Measurements from ENCODE around the gene RFX1.

Gene RFX1

DNA sequence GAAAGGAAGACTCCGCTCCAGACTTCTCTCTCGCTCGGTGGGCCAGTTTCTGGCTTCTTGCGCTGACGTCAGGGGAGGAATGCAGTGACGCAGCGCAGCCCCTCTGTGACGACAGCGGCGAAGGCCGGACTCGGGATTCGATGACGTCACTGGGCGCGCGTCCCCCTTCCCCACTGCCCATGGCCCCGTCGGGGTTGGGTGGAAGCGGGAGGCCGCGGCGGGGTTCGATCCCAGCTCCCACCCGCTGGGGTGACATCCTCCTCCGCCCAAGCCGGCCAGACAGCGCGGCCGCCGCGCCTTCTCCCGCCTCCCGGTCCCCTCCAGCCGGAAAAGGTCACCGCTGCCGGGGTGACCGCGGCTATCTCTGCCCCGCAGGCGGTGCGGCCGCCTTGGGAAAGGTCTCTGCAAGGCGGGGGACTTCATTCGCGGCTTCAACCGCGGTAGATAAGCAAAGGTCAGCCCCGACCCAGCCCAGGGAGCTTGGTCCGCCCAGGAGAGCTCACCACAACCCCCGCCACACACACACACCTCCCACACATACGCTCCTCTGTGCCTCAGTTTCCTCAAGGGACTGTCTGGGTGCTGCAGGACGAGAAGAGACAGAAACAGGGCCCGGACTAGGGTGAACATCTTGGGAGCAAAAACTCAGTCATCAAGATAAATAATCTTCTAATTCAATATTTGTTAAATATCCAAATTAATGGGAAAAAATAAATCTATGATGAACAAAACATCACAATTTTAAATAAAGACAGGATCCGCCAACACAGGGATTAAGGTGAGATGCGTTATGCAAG lies 844 bp upstream of the RFX1 start:
- Histone ChIP-seq H3K9me2 (replicated peaks; ENCODE audit: insufficient read depth, low read length) (no peaks in the 10 kb centered on the region), H3K79me2 (ENCODE audit: low read length) (peaks cover 19% of the 10 kb centered on the region; the same call in 1 of the 2 replicates), H3K9ac (ENCODE audit: low read length) (peak overlapping the region; percentile 96), H3K27ac (ENCODE audit: low read length) (peak overlapping the region; percentile 89), H3K4me1 (ENCODE audit: low read length) (peaks cover 8% of the 10 kb centered on the region), H3K4me2 (ENCODE audit: low read depth, low read length) (peak overlapping the region; percentile 87), H3K4me3 (ENCODE audit: low read length) (peak overlapping the region; percentile 77), H3F3A (ENCODE audit: insufficient read depth, low read length) (peaks cover 9% of the 10 kb centered on the region; the same call in 1 of the 2 replicates), H3K36me3 (replicated peaks; ENCODE audit: insufficient read depth, low read length) (no peaks in the 10 kb centered on the region), H2AFZ (ENCODE audit: low read length) (peak overlapping the region; percentile 81), H4K20me1 (ENCODE audit: insufficient read depth, low read length) (no peaks in the 10 kb centered on the region), H3K27me3 (replicated peaks; ENCODE audit: insufficient read depth, low read length) (no peaks in the 10 kb centered on the region), H3K9me3 (replicated peaks; ENCODE audit: insufficient read depth, low read length) (no peaks in the 10 kb centered on the region)
- TF ChIP-seq EZH2 (optimal IDR thresholded peaks at IDR 0.05; ENCODE audit: low read depth, low read length) (no peak), EZH2phosphoT487 (IDR thresholded peaks at IDR 0.05; ENCODE audit: low read length) (no peak)
- TF ChIP-seq, protein P1, sequence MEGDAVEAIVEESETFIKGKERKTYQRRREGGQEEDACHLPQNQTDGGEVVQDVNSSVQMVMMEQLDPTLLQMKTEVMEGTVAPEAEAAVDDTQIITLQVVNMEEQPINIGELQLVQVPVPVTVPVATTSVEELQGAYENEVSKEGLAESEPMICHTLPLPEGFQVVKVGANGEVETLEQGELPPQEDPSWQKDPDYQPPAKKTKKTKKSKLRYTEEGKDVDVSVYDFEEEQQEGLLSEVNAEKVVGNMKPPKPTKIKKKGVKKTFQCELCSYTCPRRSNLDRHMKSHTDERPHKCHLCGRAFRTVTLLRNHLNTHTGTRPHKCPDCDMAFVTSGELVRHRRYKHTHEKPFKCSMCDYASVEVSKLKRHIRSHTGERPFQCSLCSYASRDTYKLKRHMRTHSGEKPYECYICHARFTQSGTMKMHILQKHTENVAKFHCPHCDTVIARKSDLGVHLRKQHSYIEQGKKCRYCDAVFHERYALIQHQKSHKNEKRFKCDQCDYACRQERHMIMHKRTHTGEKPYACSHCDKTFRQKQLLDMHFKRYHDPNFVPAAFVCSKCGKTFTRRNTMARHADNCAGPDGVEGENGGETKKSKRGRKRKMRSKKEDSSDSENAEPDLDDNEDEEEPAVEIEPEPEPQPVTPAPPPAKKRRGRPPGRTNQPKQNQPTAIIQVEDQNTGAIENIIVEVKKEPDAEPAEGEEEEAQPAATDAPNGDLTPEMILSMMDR (IDR thresholded peaks at IDR 0.05; ENCODE audit: low read length) = no peak
- DNase-seq = no peak

DNA sequence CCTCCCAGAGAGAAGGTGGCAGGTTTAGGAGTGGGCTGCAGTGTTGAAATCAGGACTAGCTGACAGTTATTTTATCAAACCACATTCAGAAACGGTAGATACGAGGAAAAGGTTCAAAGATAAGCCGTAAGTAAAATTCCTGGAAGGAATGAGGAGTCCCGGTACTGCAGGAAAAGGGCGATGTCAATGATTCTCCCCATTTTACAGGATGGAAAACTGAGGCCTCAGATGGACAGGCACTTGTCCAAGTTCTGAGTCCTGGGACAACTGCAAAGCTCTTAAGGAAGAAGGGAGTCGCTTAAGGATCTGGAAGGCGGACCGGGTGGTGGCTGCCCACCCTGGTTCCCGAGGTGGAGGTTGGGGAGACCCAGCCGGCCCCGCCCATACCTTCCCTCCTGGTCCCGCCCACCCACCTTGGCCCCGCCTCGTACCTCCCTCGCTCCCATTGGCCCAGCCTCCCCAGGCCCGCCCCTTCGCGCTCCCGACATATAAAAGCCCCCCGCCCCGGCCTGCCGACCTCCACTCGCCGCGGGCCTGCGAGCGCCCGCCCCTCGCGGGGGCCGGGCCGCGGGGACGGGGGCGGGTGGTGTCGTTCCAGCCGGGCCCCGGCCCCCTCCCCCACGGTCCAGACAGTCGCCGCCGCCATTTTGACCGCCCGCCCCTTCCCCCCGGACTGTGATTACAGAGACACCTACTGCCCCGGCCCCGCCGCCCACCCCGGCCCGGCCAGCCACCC lies 603 bp downstream of the RFX1 start:
- H3K27me3 ChIP-seq (replicated peaks; ENCODE audit: insufficient read depth, low read length) = no peaks in the 10 kb centered on the region
- peak overlapping the region; percentile 77 for H3K4me3 ChIP-seq (ENCODE audit: low read length)
- no peaks in the 10 kb centered on the region for H3K9me3 ChIP-seq (replicated peaks; ENCODE audit: insufficient read depth, low read length)
- DNase-seq = peak; percentile 85
- H3K4me2 ChIP-seq (ENCODE audit: low read depth, low read length) = peak overlapping the region; percentile 44
- peak overlapping the region; percentile 96 for H3K9ac ChIP-seq (ENCODE audit: low read length)
- TF ChIP-seq EZH2phosphoT487 (IDR thresholded peaks at IDR 0.05; ENCODE audit: low read length) (no peak), EZH2 (optimal IDR thresholded peaks at IDR 0.05; ENCODE audit: low read depth, low read length) (no peak)
- TF ChIP-seq, protein P1 (IDR thresholded peaks at IDR 0.05; ENCODE audit: low read length) = no peak
- peaks cover 9% of the 10 kb centered on the region; the same call in 1 of the 2 replicates for H3F3A ChIP-seq (ENCODE audit: insufficient read depth, low read length)
- H3K9me2 ChIP-seq (replicated peaks; ENCODE audit: insufficient read depth, low read length) = no peaks in the 10 kb centered on the region
- peak overlapping the region; percentile 89 for H3K27ac ChIP-seq (ENCODE audit: low read length)
- H3K4me1 ChIP-seq (ENCODE audit: low read length) = peaks cover 8% of the 10 kb centered on the region
- peaks cover 30% of the 10 kb centered on the region for H3K79me2 ChIP-seq (ENCODE audit: low read length)
- no peaks in the 10 kb centered on the region for H3K36me3 ChIP-seq (replicated peaks; ENCODE audit: insufficient read depth, low read length)
- peak overlapping the region; percentile 28; the same call in 1 of the 2 replicates for H2AFZ ChIP-seq (ENCODE audit: low read length)
- no peaks in the 10 kb centered on the region for H4K20me1 ChIP-seq (ENCODE audit: insufficient read depth, low read length)

DNA sequence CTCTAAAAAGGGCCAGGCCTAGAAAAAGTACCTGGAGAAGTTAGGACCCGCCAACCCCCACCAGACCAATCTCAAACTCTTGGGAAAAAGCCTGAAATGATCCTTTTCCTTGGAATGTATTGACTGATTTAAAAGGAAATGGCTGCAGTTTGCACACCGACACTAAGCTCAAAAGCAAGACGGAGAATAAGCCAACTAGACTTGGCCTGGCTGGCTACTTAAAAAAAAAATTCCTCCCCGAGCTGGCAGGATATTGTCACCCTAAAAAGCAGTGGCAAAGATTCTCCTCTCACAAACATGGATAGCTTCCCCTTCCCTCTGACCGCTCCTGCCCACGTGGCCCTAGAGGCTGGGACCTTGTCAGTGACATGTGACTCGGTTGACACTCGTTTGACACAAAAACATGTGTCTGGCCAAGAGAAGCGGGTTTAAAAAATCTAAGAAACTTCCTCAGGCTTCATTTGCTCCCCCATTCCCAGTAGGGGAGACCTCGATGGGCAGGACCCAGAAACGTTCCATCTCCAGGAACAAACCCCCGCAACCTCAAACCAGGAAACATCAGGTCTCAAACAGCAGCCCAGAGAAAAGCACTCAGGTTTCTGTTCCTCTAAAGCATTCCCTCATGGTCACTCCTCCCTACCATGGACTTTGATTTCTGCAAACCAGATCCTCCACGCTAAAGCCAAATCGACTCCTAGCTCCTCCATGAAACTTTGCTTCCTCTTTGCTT lies 1.3 kb downstream of the RFX1 start:
- peaks cover 9% of the 10 kb centered on the region; the same call in 1 of the 2 replicates for H3F3A ChIP-seq (ENCODE audit: insufficient read depth, low read length)
- no peak for TF ChIP-seq EZH2 (optimal IDR thresholded peaks at IDR 0.05; ENCODE audit: low read depth, low read length)
- TF ChIP-seq EZH2phosphoT487 (IDR thresholded peaks at IDR 0.05; ENCODE audit: low read length) = no peak
- TF ChIP-seq, protein P1 (IDR thresholded peaks at IDR 0.05; ENCODE audit: low read length) = no peak
- H4K20me1 ChIP-seq (ENCODE audit: insufficient read depth, low read length) = no peaks in the 10 kb centered on the region
- H3K27ac ChIP-seq (ENCODE audit: low read length) = peak overlapping the region; percentile 55; the same call in 1 of the 2 replicates
- no peaks in the 10 kb centered on the region for H3K36me3 ChIP-seq (replicated peaks; ENCODE audit: insufficient read depth, low read length)
- H3K9me2 ChIP-seq (replicated peaks; ENCODE audit: insufficient read depth, low read length) = no peaks in the 10 kb centered on the region
- peaks cover 34% of the 10 kb centered on the region for H3K79me2 ChIP-seq (ENCODE audit: low read length)
- peak overlapping the region; percentile 44 for H3K4me2 ChIP-seq (ENCODE audit: low read depth, low read length)
- no peaks in the 10 kb centered on the region for H3K9me3 ChIP-seq (replicated peaks; ENCODE audit: insufficient read depth, low read length)
- H3K4me1 ChIP-seq (ENCODE audit: low read length) = peaks cover 8% of the 10 kb centered on the region
- H3K27me3 ChIP-seq (replicated peaks; ENCODE audit: insufficient read depth, low read length) = no peaks in the 10 kb centered on the region
- H2AFZ ChIP-seq (ENCODE audit: low read length) = peak overlapping the region; percentile 28; the same call in 1 of the 2 replicates
- peak overlapping the region; percentile 34; the same call in 1 of the 2 replicates for H3K4me3 ChIP-seq (ENCODE audit: low read length)
- peak overlapping the region; percentile 29; the same call in 1 of the 2 replicates for H3K9ac ChIP-seq (ENCODE audit: low read length)
- no peak for DNase-seq

Measured in MM.1S (cell line).